ENCODE measurements around the gene RHBDD3. TPM values are rescaled to one million over a fixed set of nuclear protein-coding genes. Genes with fewer than 3 reads are reported as not detected.

RHBDD3 gene
- polyA plus RNA-seq, 3 donors: 4.0 to 11.1 (median 4.8) TPM

- Histone ChIP-seq H3K79me2 (ENCODE audit: insufficient read depth, low read length) (peaks cover 34% of the 10 kb centered on the region), H3K36me3 (replicated peaks in 1 of 2; ENCODE audit: control insufficient read depth in 1 of 2, insufficient read depth in 2 of 2, low read length in 2 of 2) (peaks cover 5 to 10% of the 10 kb centered on the region in 2 donors)
- H3K9me3 Mint-ChIP-seq: no peaks in the 10 kb centered on the region
These were observed 2.5 kb downstream of the RHBDD3 start for GRCh38 chr22:29265305-29265704.

GRCh38 chr22:29263791-29264276, 3.9 kb downstream of the RHBDD3 start:
- Histone ChIP-seq H3K27ac (ENCODE audit: low read depth in 1 of 2, low read length in 2 of 2) (no peak overlapping the region), H3K9me3 (replicated peaks in 1 of 2; ENCODE audit: control insufficient read depth in 1 of 2, insufficient read depth in 1 of 2, low read length in 2 of 2) (no peaks in the 10 kb centered on the region), H3K79me2 (ENCODE audit: insufficient read depth, low read length) (peaks cover 19% of the 10 kb centered on the region), H3K36me3 (replicated peaks in 1 of 2; ENCODE audit: control insufficient read depth in 1 of 2, insufficient read depth in 2 of 2, low read length in 2 of 2) (peaks cover 5 to 13% of the 10 kb centered on the region in 2 donors), H3K4me1 (ENCODE audit: control insufficient read depth in 1 of 2, insufficient read depth in 2 of 2, low read length in 2 of 2) (peaks cover 11 to 12% of the 10 kb centered on the region in 2 donors), H3K4me3 (replicated peaks in 1 of 3; ENCODE audit: low read depth in 2 of 3, low read length in 3 of 3) (no peak overlapping the region), H3K4me2 (replicated peaks; ENCODE audit: extremely low read depth, low read length, poor library complexity, severe bottlenecking) (no peak overlapping the region), H4K20me1 (ENCODE audit: insufficient read depth, low read length) (peaks cover 4% of the 10 kb centered on the region), H3K27me3 (ENCODE audit: control insufficient read depth in 2 of 2, insufficient read depth in 2 of 2, low read length in 2 of 2) (no peaks in the 10 kb centered on the region), H2AFZ (ENCODE audit: insufficient read depth, low read depth, low read length, poor library complexity, severe bottlenecking) (no peak overlapping the region), H3K9ac (ENCODE audit: insufficient read depth, low read length, poor library complexity, severe bottlenecking) (no peak overlapping the region)
- Mint-ChIP-seq H3K9me3 (no peaks in the 10 kb centered on the region), H3K4me1 (peaks cover 17% of the 10 kb centered on the region), H3K36me3 (peaks cover 8 to 16% of the 10 kb centered on the region in 2 donors), H3K27ac (no peak overlapping the region), H3K4me3 (no peak overlapping the region), H3K27me3 (ENCODE audit: low read depth in 3 of 3) (peaks cover under 1 to 4% (median 2%) of the 10 kb centered on the region in 3 donors)
- DNase-seq: no peak
- no peak for TF ChIP-seq CTCF (IDR thresholded peaks at IDR 0.05)
- intact Hi-C loops (cut with micrococcal nuclease): loop anchor here in 1 of 2 donors (10.0 kb wide), 1 partner anchor 121 kb away; the partner anchor contains the start of gene AP1B1
- 90% methylated on average over 14 of the region's 14 CpGs for WGBS (ENCODE audit: insufficient coverage)

More at GRCh38 chr22:29265305-29265704, 2.5 kb downstream of the RHBDD3 start:
- Histone ChIP-seq H3K4me1 (ENCODE audit: control insufficient read depth in 1 of 2, insufficient read depth in 2 of 2, low read length in 2 of 2) (peaks cover 25% of the 10 kb centered on the region in 2 donors), H3K27ac (ENCODE audit: low read depth in 1 of 2, low read length in 2 of 2) (no peak overlapping the region), H4K20me1 (ENCODE audit: insufficient read depth, low read length) (peaks cover 19% of the 10 kb centered on the region), H3K9me3 (replicated peaks in 1 of 2; ENCODE audit: control insufficient read depth in 1 of 2, insufficient read depth in 1 of 2, low read length in 2 of 2) (no peaks in the 10 kb centered on the region), H3K4me3 (replicated peaks in 1 of 3; ENCODE audit: low read depth in 2 of 3, low read length in 3 of 3) (no peak overlapping the region), H3K9ac (ENCODE audit: insufficient read depth, low read length, poor library complexity, severe bottlenecking) (no peak overlapping the region), H3K4me2 (replicated peaks; ENCODE audit: extremely low read depth, low read length, poor library complexity, severe bottlenecking) (no peak overlapping the region), H3K27me3 (ENCODE audit: control insufficient read depth in 2 of 2, insufficient read depth in 2 of 2, low read length in 2 of 2) (no peaks in the 10 kb centered on the region), H2AFZ (ENCODE audit: insufficient read depth, low read depth, low read length, poor library complexity, severe bottlenecking) (no peak overlapping the region)
- no peak for TF ChIP-seq CTCF (IDR thresholded peaks at IDR 0.05)
- Mint-ChIP-seq H3K4me3 (no peak overlapping the region), H3K36me3 (peaks cover 5 to 10% of the 10 kb centered on the region in 2 donors), H3K27me3 (ENCODE audit: low read depth in 3 of 3) (peaks cover 0 to 4% (median 2%) of the 10 kb centered on the region in 3 donors), H3K27ac (no peak overlapping the region), H3K4me1 (peaks cover 30% of the 10 kb centered on the region)
- 92% methylated on average over 5 of the region's 7 CpGs for WGBS (ENCODE audit: insufficient coverage)
- intact Hi-C loops (cut with micrococcal nuclease): loop anchor here (5.0 to 10.0 kb wide), 2 partner anchors 37 to 119 kb away; partner anchors contain the start of gene AP1B1 (in 1 of the 2)
- DNase-seq: no peak

All from CD14-positive monocyte (primary cell).